ENCODE measurements around the gene TBC1D14. TPM values are rescaled to one million over a fixed set of nuclear protein-coding genes. Genes with fewer than 3 reads are reported as not detected.

TBC1D14 gene
- total RNA-seq, 2 donors from 2014 or later, result 42.3 to 43.5 TPM

DNA sequence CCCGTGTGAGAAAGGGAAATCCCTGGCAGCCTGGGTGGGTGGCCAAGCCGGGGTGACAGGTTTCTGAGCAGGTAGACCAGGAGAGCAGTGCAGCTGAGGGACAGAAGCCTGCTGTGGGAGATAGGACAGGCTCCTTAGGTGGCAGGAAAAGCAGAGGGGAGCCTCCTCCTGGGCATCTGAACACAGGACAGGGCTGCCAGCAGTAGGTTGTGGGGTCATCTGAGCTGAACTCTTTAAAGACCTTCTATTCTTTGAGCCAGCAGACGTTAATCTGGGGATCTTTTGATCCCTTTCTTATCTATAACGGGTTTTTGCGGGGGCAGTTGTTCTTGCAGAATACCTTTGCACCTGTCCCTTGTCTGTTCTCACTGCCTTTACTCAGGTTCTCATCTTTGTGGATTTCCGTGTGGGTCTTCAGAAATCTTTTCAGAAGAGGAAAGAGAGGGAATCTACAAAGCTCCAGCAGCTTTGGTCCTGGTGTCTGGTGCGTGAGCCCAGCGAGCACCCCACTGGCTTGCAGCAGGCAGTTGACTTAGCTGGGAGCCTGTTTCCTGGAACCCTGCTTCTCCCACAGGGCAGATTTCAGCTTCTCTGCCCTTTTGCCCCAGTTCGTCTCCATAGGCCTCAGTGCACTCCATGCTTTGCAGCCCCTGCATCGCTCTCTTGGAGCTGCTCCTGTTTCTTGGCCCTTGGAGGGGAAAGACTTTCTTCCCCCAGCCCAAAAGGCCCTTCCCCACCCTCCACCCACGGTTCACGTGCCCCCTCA, 97.7 kb downstream of the TBC1D14 start:
- peak overlapping the region; percentile 31 for H3K27ac Mint-ChIP-seq
- TF ChIP-seq, protein P1, sequence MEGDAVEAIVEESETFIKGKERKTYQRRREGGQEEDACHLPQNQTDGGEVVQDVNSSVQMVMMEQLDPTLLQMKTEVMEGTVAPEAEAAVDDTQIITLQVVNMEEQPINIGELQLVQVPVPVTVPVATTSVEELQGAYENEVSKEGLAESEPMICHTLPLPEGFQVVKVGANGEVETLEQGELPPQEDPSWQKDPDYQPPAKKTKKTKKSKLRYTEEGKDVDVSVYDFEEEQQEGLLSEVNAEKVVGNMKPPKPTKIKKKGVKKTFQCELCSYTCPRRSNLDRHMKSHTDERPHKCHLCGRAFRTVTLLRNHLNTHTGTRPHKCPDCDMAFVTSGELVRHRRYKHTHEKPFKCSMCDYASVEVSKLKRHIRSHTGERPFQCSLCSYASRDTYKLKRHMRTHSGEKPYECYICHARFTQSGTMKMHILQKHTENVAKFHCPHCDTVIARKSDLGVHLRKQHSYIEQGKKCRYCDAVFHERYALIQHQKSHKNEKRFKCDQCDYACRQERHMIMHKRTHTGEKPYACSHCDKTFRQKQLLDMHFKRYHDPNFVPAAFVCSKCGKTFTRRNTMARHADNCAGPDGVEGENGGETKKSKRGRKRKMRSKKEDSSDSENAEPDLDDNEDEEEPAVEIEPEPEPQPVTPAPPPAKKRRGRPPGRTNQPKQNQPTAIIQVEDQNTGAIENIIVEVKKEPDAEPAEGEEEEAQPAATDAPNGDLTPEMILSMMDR (conservative IDR thresholded peaks at IDR 0.05), result peak; percentile 65

DNA sequence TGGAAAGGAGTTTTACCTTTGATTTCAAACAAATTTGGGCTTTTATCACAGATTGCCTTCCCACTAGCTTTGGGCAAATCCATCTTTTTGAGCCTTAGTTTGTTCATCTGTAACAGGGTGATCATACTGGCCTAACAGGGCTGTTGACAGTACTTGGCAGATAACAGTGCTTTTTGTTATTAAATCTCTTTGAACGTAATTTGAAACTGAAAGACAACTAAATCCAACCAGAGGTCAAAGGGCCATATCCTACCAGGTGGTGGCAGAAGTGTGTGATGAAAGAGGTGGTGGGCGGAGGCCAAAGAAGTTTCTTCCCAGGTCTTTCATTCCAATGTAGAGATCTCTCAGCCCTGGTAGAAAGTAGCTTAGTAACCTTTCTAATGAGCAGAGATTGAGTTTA, 98.3 kb downstream of the TBC1D14 start:
- Mint-ChIP-seq H3K4me3 (no peak overlapping the region), H3K9me3 (no peaks in the 10 kb centered on the region), H3K27ac (no peak overlapping the region), H3K27me3 (ENCODE audit: insufficient read depth) (no peaks in the 10 kb centered on the region), H3K4me1 (peaks cover 59% of the 10 kb centered on the region), H3K36me3 (ENCODE audit: low read depth) (peaks cover 45% of the 10 kb centered on the region)
- whole genome bisulfite sequencing, 2 experiments (ENCODE audit: insufficient coverage in 1 of 2, insufficient read length in 1 of 2), result 65 to 80% methylated on average over 2 of the region's 2 CpGs
- Histone ChIP-seq H3K27ac (ENCODE audit: low read depth, low read length) (peak overlapping the region; percentile 25), H3K9ac (ENCODE audit: extremely low read depth, low read length, poor library complexity, severe bottlenecking) (peak overlapping the region; percentile 47), H3K36me3 (ENCODE audit: control insufficient read depth, insufficient read depth, low read length) (peaks cover 66% of the 10 kb centered on the region), H3K27me3 (ENCODE audit: control insufficient read depth, insufficient read depth, low read length, poor library complexity, severe bottlenecking) (no peaks in the 10 kb centered on the region), H3K4me3 (ENCODE audit: low read length) (peak overlapping the region; percentile 12), H3K9me3 (ENCODE audit: control insufficient read depth, low read length) (no peaks in the 10 kb centered on the region), H3K4me1 (ENCODE audit: control insufficient read depth, insufficient read depth, low read length) (peaks cover 33% of the 10 kb centered on the region)
- TF ChIP-seq, protein P1 (conservative IDR thresholded peaks at IDR 0.05), result no peak
- DNase-seq, result peak; percentile 67

More for the DNA sequence above, 97.7 kb downstream of the TBC1D14 start:
- Mint-ChIP-seq H3K4me3 (no peak overlapping the region), H3K9me3 (no peaks in the 10 kb centered on the region), H3K36me3 (ENCODE audit: low read depth) (peaks cover 47% of the 10 kb centered on the region), H3K4me1 (peaks cover 59% of the 10 kb centered on the region), H3K27me3 (ENCODE audit: insufficient read depth) (no peaks in the 10 kb centered on the region)
- Histone ChIP-seq H3K9me3 (ENCODE audit: control insufficient read depth, low read length) (no peaks in the 10 kb centered on the region), H3K27me3 (ENCODE audit: control insufficient read depth, insufficient read depth, low read length, poor library complexity, severe bottlenecking) (no peaks in the 10 kb centered on the region), H3K27ac (ENCODE audit: low read depth, low read length) (peak overlapping the region; percentile 25), H3K4me1 (ENCODE audit: control insufficient read depth, insufficient read depth, low read length) (peaks cover 33% of the 10 kb centered on the region), H3K9ac (ENCODE audit: extremely low read depth, low read length, poor library complexity, severe bottlenecking) (peak overlapping the region; percentile 47), H3K4me3 (ENCODE audit: low read length) (peak overlapping the region; percentile 12), H3K36me3 (ENCODE audit: control insufficient read depth, insufficient read depth, low read length) (peaks cover 65% of the 10 kb centered on the region)
- 55 to 73% methylated on average over 6 to 12 of the region's 12 CpGs for WGBS, 2 experiments (ENCODE audit: insufficient coverage in 1 of 2, insufficient read length in 1 of 2)
- peak; percentile 72 for DNase-seq

DNA sequence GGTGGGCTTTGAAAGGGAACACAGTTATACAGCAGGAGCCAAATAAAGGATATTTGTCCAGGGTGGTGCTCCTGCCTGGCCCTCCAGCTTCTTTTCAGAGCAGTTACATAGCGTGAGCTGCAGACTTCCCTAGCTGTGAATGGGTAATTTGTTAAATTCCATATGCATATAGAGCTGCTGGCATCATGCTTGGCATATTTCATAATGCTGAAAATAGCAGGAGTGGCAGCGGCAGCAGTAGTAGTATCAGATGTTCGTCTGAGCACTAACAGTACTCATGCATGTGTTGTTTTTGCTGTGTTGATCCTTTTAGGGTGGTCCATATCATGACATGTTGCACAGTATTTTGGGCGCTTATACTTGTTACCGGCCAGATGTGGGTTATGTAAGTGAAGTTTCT, 99.9 kb downstream of the TBC1D14 start:
- DNase-seq, result no peak
- H3K27ac Mint-ChIP-seq, result no peak overlapping the region
- 92 to 97% methylated on average over 5 of the region's 5 CpGs for WGBS, 2 experiments (ENCODE audit: insufficient coverage in 1 of 2, insufficient read length in 1 of 2)
- Histone ChIP-seq H3K9me3 (ENCODE audit: control insufficient read depth, low read length) (no peaks in the 10 kb centered on the region), H3K27me3 (ENCODE audit: control insufficient read depth, insufficient read depth, low read length, poor library complexity, severe bottlenecking) (no peaks in the 10 kb centered on the region), H3K4me1 (ENCODE audit: control insufficient read depth, insufficient read depth, low read length) (peaks cover 29% of the 10 kb centered on the region), H3K4me3 (ENCODE audit: low read length) (no peak overlapping the region), H3K36me3 (ENCODE audit: control insufficient read depth, insufficient read depth, low read length) (peaks cover 65% of the 10 kb centered on the region), H3K9ac (ENCODE audit: extremely low read depth, low read length, poor library complexity, severe bottlenecking) (no peak overlapping the region), H3K27ac (ENCODE audit: low read depth, low read length) (no peak overlapping the region)
- no peaks in the 10 kb centered on the region for H3K27me3 Mint-ChIP-seq (ENCODE audit: insufficient read depth)
- TF ChIP-seq, protein P1 (conservative IDR thresholded peaks at IDR 0.05), result no peak
- no peak overlapping the region for H3K4me3 Mint-ChIP-seq
- peaks cover 46% of the 10 kb centered on the region for H3K4me1 Mint-ChIP-seq
- peaks cover 54% of the 10 kb centered on the region for H3K36me3 Mint-ChIP-seq (ENCODE audit: low read depth)
- H3K9me3 Mint-ChIP-seq, result no peaks in the 10 kb centered on the region

Data from endodermal cell (in vitro differentiated cells).